Retina (tissue), 1 donor: ENCODE results near the gene WDFY4.

Source experiments
- DNase-seq: peaks from one replicate; pipeline ENCODE4 v3.0.0-alpha.2; 2016

WDFY4 gene

GRCh38 chr10:49007129-49007528 lies 322.5 kb downstream of the WDFY4 start:
- no peak for DNase-seq

DNA sequence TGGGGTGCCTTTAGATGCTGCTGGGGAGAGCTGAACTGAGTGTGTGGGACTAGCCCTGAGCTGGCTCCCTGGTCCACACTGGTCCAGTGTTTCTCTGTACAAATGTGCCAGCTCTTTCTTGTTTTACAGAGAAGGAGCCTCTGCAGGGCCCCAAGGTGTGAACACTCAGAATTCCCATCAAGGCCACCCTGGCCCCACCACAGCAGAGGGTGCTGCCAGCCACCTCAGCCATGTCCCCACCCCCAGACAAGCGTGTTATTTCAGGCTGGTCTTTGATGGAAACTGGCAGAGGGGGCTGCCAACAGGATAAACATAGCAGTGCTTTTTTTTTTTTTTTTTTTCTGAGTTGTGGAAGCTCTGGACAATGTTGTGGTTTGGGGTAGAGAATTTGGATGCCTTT lies 323.4 kb downstream of the WDFY4 start:
- no peak for DNase-seq

DNA sequence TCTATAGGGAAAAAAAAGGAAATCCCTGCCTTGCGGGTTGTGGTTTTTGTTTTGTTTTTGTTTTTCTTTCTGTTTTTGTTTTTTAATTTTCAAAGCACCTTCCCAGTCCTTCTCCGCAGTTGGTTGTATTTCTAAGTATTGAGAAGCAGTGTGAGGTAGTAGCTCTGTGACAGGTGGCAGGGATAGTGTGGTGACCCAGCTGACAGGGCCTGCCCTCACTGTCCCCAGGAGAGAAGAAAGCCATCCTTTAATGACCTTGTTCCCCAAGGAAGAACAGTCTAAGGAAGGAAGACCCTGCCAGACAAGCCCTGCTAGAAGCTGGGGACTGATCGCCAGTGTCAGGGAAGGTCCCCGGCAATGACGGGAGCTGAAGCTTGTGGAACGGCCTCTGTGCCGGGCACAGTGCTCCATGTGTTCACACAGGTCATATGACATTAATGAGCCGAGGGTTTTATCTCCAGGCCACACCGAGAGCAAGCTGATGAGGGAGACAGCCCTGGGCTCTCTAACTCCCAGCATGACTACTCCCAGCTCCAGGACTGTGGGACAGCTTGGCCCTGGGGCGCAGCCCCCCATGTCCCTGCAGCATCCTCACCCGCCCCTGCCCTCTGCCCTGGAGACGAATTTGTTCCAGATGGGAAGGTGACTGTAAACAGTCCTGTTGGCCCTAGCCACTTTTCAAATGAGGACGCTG lies 324.0 kb downstream of the WDFY4 start:
- no peak for DNase-seq

GRCh38 chr10:49009199-49009979 lies 324.7 kb downstream of the WDFY4 start:
- DNase-seq: no peak

GRCh38 chr10:49010295-49010694 lies 325.6 kb downstream of the WDFY4 start:
- no peak for DNase-seq

DNA sequence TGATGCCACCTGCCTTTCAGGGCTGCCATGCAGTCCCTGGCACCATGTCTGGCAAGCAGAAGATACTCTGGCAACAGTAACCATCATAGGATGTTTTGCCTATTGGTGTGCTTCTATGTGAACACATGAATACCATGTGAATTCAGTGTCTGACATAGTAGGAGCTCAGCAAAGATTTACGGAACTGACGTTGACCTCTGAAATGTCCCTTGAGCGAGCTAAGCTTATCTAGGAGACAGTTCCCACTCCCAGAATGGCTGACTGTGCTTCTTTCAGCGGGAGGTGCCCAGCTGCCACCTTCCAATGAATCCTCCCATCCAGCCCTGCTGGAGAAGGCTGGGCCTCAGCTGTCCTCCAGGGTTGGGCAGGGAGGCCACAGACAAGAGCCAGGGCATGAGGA lies 326.2 kb downstream of the WDFY4 start:
- no peak for DNase-seq

- no peak for DNase-seq
These were observed 327.1 kb downstream of the WDFY4 start for GRCh38 chr10:49011756-49012155.

GRCh38 chr10:49012603-49013002 lies 327.9 kb downstream of the WDFY4 start:
- DNase-seq: no peak

- no peak for DNase-seq
These were observed 331.0 kb downstream of the WDFY4 start for GRCh38 chr10:49015700-49016099.

- DNase-seq: no peak
These were observed 337.0 kb downstream of the WDFY4 start for GRCh38 chr10:49021685-49022084.

DNA sequence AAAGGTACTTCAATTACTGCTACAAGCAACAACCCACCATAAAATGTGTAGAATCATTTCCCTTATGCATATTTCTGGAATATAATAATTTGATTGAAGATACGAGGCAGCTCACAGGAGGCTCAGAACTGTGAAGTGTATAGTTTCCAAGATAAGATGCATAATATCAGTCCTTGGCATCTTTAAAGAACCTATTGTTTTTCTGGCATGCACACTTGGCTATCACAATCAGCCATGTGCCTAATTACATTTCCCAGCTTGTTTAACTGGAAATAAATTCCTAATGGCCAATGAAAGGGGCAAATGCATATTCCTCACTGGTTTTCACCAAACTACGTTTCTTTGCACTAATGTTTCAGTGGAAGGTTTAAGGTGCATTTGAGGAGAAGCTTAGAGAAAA lies 338.4 kb downstream of the WDFY4 start:
- no peak for DNase-seq

GRCh38 chr10:49023752-49024151 lies 339.1 kb downstream of the WDFY4 start:
- no peak for DNase-seq

GRCh38 chr10:49024484-49024883 lies 339.8 kb downstream of the WDFY4 start:
- DNase-seq: no peak

- DNase-seq: no peak
These were observed 340.8 kb downstream of the WDFY4 start for GRCh38 chr10:49025347-49025983.

- no peak for DNase-seq
These were observed 344.0 kb downstream of the WDFY4 start for GRCh38 chr10:49028639-49029038.

DNA sequence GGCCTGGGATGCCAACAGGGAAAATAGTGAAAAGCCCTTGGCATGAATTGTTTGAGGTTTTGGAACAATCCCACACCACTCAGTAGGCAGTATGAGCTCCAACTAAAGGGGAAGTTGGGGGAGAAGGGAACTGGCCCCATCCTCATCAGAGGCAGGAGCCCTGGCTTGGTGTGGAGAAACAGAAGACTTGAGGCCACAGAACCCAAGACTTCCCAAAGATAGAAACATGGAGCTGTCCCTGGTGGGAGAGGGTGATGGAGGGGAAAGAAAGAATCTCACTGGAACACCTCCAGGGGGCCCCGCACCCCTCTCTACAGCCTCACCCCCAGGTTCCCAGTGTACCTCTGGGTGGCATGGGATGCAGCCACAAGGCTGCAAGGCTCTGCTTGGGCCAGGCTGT lies 345.0 kb downstream of the WDFY4 start:
- DNase-seq: no peak
